T-helper 2 cell (primary cell): ENCODE results near the gene HAUS6.
A peak's percentile ranks its signal among the peaks of the same experiment; 100 is the strongest.
"Not testable (repeated sequence)": the region's sequence is repeated elsewhere in the genome, so short reads cannot be mapped to it uniquely, and the experiment has no call there.

Source experiments
- DNase-seq, 5 experiments: peaks; one replicate each; pipeline versions ENCODE4 v3.0.0 to v3.0.0-alpha.2; 2012 to 2022

Gene HAUS6

GRCh38 chr9:19117039-19117716 is 14.5 kb upstream of the HAUS6 start:
- no peak for DNase-seq

DNA sequence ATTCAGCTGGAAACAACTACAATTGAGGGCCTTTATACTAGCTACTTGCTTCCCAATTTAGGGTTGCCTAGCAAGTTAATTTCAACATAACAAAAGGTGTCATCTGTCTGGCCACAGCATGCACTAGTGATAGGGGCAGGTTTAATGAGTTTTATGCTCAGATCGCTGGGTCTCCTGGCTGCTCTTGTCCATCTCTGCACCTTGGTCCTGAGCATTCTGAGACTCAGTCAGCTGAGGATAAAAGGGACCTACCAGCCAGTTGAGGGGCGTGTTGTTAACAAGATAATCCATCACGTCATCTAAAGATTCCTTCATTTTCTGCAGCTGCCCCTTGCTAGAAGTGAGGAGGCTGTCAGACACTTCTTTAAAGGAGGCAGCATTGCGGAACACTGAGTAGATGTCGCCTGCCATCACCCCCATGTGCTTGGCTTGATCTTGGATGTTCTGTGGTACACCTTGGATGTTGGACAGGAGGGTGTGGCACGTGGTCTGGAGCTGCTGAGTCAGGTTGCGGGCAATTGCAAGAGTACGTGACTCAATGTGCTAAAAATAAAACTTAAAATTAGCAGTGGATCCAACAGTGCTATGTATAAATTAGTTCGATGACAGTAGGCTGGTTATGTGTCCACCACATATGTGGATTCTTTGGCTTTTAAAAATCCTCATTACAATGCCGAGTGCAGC is 13.5 kb upstream of the HAUS6 start:
- DNase-seq = no peak

- no peak for DNase-seq
Observed at GRCh38 chr9:19114680-19115270, 12.1 kb upstream of the HAUS6 start.

GRCh38 chr9:19113964-19114679 is 11.4 kb upstream of the HAUS6 start:
- DNase-seq = no peak

DNA sequence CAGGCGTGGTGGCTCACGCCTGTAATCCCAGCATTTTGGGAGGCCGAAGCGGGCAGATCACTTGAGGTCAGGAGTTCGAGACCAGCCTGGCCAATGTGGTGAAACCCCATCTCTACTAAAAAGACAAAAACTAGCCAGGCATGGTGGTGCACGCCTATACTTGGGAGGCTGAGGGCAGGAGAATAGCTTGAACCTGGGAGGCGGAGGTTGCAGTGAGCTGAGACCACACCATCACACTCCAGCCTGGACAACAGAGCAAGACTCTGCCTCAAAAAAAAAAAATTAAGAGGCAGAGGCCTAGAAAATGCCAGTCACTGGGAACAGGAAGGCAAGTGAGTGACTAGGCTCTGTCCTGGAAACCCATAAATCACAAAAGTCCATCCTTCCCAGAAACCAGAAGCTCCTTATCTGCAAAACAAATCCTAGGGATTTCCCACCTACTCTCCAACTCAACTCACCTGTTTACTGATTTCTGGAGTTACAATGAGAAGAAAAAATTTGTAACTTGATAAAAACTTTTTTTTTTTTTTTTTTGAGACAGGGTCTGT is 10.4 kb upstream of the HAUS6 start:
- DNase-seq = not testable (repeated sequence)

- no peak for DNase-seq
Observed at GRCh38 chr9:19108038-19108437, 5.3 kb upstream of the HAUS6 start.

- DNase-seq = no peak
Observed at GRCh38 chr9:19104515-19105282, 2.0 kb upstream of the HAUS6 start.

DNA sequence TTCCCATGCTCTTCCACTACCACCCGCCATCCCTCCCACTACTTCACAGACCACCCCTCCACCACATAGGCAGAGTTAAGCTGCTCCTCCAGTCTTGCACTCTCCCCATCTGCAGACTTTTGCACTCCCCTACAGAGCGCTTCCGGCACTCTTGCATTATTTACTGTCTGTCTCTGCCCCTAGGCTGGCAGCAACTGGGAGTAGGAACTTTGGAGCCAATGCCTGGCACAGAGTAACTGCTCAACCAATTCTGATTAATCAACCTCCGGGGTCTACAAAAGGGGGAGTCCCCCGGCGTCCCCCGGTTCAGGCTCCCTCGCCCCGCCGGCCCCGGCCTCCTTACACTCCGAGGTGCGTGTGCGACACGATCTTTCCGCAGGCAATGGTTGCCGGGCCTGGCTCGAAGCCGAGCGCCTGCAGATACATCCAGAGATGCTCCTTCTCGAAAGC is 498 bp downstream of the HAUS6 start:
- DNase-seq = peak in 4 of 5 experiments; percentile 8 to 74 (median 12)

DNA sequence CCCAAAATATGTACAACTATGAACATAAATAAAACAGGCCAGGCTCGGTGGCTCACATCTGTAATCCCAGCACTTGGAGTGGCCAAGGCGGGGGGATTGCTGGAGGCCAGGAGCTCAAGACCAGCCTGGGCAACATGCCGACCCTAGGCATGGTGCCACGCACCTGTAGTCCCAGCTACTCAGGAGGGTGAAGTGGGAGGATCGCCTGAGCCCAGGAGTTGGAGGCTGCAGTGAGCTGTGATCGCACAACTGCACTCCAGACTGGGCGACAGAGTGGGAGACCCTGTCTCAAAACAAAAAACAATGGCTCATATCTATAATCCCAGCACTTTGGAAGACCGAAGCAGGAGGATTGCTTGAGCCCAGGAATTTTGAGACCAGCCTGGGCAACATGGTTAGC is 1.5 kb downstream of the HAUS6 start:
- no peak for DNase-seq

GRCh38 chr9:19097431-19097830 is 5.3 kb downstream of the HAUS6 start:
- DNase-seq = not testable (repeated sequence)

DNA sequence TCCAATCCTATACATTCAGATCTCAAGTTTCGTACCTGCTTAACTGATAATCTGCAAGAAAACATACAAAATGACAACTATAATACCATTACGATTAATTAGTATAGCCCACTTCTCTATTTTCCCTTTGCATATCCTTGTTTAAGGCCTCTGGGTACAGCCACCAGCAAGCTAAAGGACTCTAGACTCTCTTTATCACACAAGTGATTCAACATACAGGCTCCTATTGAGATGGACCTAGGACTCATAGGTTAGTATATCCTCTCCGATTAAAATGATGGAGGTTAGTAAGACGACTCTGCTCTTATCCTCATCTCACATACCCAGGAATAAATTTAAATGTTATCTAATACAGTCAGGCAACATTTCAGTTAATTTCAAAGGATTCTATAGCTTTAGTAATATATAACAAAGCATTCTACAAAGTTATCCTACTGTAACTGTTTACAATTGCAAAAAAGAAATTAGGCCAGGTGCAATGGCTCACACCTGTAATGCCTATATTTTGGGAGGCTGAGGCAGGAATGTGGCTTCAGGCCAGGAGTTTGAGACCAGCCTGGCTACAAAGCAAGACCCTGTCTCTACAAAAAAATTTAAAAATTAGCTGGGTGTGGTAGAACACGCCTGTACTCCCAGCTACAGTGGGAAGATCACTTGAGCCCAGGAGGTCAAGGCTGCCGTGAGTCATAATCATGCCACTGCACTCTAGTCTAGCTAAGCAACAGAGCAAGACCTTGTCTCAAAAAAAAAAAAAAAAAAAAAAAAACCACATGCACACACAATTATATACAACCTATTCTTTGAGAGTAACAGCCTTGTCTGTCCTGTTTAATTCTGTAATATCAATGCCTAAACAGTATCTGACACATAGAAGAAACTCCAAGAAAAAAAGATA is 15.4 kb downstream of the HAUS6 start:
- DNase-seq = no peak

DNA sequence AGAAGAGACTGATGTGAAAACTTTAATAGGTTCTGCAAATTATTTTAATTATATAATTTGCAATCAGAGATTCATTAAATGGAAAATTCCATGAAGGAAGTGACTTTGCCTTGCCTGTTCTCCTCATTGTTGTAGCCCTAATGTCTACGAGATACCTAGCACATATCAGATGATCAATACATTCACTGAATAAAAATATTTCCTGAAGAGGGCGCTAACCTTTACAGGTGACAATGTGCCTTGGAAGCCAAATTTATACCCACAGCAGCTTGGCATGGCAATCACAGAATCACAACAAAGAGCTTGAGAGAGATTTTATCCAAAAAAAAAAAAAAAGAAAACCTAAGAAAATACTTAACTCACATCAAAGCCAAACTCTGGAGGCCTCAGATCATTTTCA is 17.4 kb downstream of the HAUS6 start:
- peak in 2 of 5 experiments; percentile 24 to 74 for DNase-seq

- DNase-seq = no peak
Observed at GRCh38 chr9:19074836-19075235, 27.9 kb downstream of the HAUS6 start.

- no peak for DNase-seq
Observed at GRCh38 chr9:19074229-19074628, 28.5 kb downstream of the HAUS6 start.

DNA sequence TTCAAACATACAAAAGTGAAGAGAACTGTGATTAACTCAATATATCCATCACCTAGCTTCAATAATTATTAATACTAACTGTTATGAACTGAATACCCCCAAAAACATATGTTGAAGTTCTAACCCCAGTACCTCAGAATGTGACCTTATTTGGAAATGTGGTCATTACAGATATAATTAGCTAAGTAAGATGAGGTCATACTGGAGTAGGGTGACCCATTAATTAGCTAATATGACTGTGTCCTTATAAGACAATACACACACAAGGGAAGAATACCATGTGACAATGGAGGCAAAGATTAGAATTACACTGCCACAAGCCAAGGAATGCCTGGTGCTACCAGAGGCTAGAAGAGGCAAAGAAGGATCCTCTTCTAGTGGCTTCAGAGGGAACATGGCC is 45.7 kb downstream of the HAUS6 start:
- no peak for DNase-seq

- no peak for DNase-seq
Observed at GRCh38 chr9:19050637-19051591, 51.8 kb downstream of the HAUS6 start.

GRCh38 chr9:19049917-19050636 is 52.6 kb downstream of the HAUS6 start:
- peak in 1 of 5 experiments; percentile 37 for DNase-seq

DNA sequence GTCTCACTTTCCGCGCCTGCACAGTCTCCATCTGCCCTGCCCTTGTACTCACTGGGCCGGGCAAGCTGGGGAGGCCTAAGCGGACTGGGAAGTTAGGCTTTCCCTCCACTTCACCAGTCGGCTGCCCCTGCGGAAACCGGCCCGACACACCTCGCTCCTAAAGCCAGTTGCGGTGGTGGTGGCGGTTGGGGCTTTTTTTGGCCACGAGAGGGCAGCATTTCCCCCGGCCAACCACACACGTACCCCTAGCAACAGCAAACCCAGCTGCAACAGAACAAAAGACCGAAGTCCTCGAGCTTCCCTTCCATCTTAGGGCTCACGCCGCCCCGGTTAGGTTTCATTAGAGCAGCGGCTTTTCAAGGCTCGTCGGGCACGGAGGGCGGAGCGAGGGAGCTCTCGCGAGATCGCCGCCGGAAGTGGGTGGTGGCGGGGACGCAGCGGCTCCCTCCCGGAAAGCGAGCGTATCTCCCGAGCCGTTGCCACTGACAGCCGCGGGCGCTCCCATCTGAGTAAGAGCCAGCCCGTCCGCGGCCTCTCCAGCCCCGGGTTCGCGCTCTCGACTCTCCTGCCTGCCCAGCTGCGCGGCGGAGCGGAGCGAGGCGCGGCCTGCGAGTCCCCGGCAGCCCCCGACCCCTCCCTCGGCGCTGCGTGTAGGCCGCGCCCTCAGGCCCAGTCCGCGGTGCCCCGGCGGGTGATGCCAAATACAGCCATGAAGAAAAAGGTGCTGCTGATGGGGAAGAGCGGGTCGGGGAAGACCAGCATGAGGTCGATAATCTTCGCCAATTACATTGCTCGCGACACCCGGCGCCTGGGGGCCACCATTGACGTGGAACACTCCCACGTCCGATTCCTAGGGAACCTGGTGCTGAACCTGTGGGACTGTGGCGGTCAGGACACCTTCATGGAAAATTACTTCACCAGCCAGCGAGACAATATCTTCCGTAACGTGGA is 53.5 kb downstream of the HAUS6 start, which contains the start of gene RRAGA:
RRAGA (plus strand) TSS at position 462 of the 951 bp plus-strand sequence; CDS start at position 695, 233 bp downstream.
- DNase-seq = peak; percentile 90 to 96 (median 91)
